ENCODE data around the gene OR6C76. TPM values are rescaled to one million over a fixed set of nuclear protein-coding genes. Genes with fewer than 3 reads are reported as not detected.
"Not testable (repeated sequence)": the region's sequence is repeated elsewhere in the genome, so short reads cannot be mapped to it uniquely, and the experiment has no call there.

Gene OR6C76
- total and polyA plus RNA-seq, 2 of the 8 experiments (the other 6 are each of a cell fraction or from before 2014, with no cell fraction given) = not detected

- H3K27me3 ChIP-seq (replicated peaks in 1 of 4; ENCODE audit: control insufficient read depth in 3 of 4, extremely low read depth in 1 of 4, insufficient read depth in 3 of 4, low read length in 3 of 4); POLR2A ChIA-PET (ENCODE audit: partially characterized antibody); H3K23ac ChIP-seq (ENCODE audit: insufficient read length); H2BK5ac ChIP-seq (ENCODE audit: low read depth, low read length); H3K9ac ChIP-seq (replicated peaks in 1 of 4; ENCODE audit: extremely low read depth in 1 of 4, low read depth in 3 of 4, low read length in 3 of 4); H3K23me2 ChIP-seq (ENCODE audit: low read depth, low read length); H2BK12ac ChIP-seq (ENCODE audit: low read depth, low read length); DNase-seq (ENCODE audit: low read depth in 1 of 2, low spot score in 2 of 2); H2AK5ac ChIP-seq (ENCODE audit: low read depth, low read length); H4K8ac ChIP-seq (ENCODE audit: extremely low read depth, insufficient read depth, low read length); H3K36me3 ChIP-seq (ENCODE audit: control insufficient read depth in 2 of 4, insufficient read depth in 4 of 4, low read length in 3 of 4); CTCF ChIA-PET (ENCODE audit: partially characterized antibody); H2BK120ac ChIP-seq (replicated peaks; ENCODE audit: low read depth, low read length); H3K4ac ChIP-seq (replicated peaks; ENCODE audit: insufficient read length, low read depth, low read length); H4K91ac ChIP-seq (replicated peaks; ENCODE audit: insufficient read length, low read length); H2BK15ac ChIP-seq (ENCODE audit: low read length); H3K14ac ChIP-seq (ENCODE audit: insufficient read length); H3K27ac ChIP-seq (ENCODE audit: low read depth, low read length); H3K4me1 ChIP-seq (replicated peaks in 1 of 4; ENCODE audit: control insufficient read depth in 3 of 4, insufficient read depth in 4 of 4, low read length in 3 of 4); H3K79me2 ChIP-seq (ENCODE audit: control insufficient read depth in 1 of 2, insufficient read depth in 2 of 2, low read length in 2 of 2); H3K4me2 ChIP-seq (ENCODE audit: insufficient read depth in 1 of 2, low read depth in 2 of 2, low read length in 2 of 2); H3K4me3 ChIP-seq (ENCODE audit: extremely low read depth in 1 of 4, insufficient read depth in 2 of 4, low read depth in 3 of 4, low read length in 4 of 4); H2BK20ac ChIP-seq (ENCODE audit: low read length); H2AFZ ChIP-seq (ENCODE audit: low read length); H3K18ac ChIP-seq (ENCODE audit: extremely low read depth, low read length); FAIRE-seq; H3K56ac ChIP-seq (replicated peaks; ENCODE audit: insufficient read length, low read depth, low read length); H3K9me3 ChIP-seq (ENCODE audit: insufficient read depth in 2 of 2, low read depth in 1 of 2, low read length in 1 of 2); H3K79me1 ChIP-seq (ENCODE audit: low read depth, low read length); H4K5ac ChIP-seq (ENCODE audit: insufficient read length, low read depth, low read length); H4K20me1 ChIP-seq (replicated peaks in 1 of 2; ENCODE audit: control insufficient read depth in 1 of 2, insufficient read depth in 2 of 2, low read length in 2 of 2): not testable (repeated sequence)
- TF ChIP-seq KDM1A (IDR thresholded peaks at IDR 0.05; ENCODE audit: borderline replicate concordance, low read length) = peak; percentile 45; the same call in 1 of the 2 replicates
- 89% methylated on average over 1 of the region's 1 CpG; no CpG with 5 or more reads in 1 of the 2 experiments for WGBS, 2 experiments (ENCODE audit: extremely low coverage in 1 of 2, insufficient coverage in 1 of 2, insufficient read length in 1 of 2, insufficient replicate concordance in 2 of 2, low coverage in 1 of 2, low lambda C conversion rate in 2 of 2, missing lambda C conversion rate in 1 of 2)
Measured at GRCh38 chr12:55464926-55465325, 38.9 kb downstream of the OR6C76 start.

Data from H1 (cell line).